Epithelial cell of proximal tubule (primary cell): ENCODE data around the gene SH3RF3. TPM values are rescaled to one million over a fixed set of nuclear protein-coding genes. Genes with fewer than 3 reads are reported as not detected.

Experiments used
- DNase-seq: peaks from one replicate; pipeline ENCODE4 v3.0.0-alpha.2; 2011; ENCODE audit warnings: low read depth
- H3K4me3 ChIP-seq: 2 replicates; pipeline ENCODE4 v1.5.1; 2011; ENCODE audit warnings: low read depth, mild to moderate bottlenecking, low read length
- CTCF ChIP-seq: conservative IDR thresholded peaks from 2 replicates; pipeline ENCODE4 v1.5.1; 2012; ENCODE audit warnings: low read depth, mild to moderate bottlenecking, low read length
- total RNA-seq: library from RNA; depleted of rRNA; stranded (reverse); fragments of >200 nt; gene quantifications from 2 replicates; pipeline ENCODE4 v1.2.3, GENCODE V29; 2015

The SH3RF3 gene
- total RNA-seq, 1 donor from 2014 or later: 1.7 TPM

- no peak overlapping the region for H3K4me3 ChIP-seq
- DNase-seq: no peak
- TF ChIP-seq CTCF: no peak
Measured at GRCh38 chr2:109131777-109132176, 2.8 kb downstream of the SH3RF3 start.

- no peak for DNase-seq
- H3K4me3 ChIP-seq: no peak overlapping the region
- no peak for TF ChIP-seq CTCF
Measured at GRCh38 chr2:109132626-109133025, 3.6 kb downstream of the SH3RF3 start.

GRCh38 chr2:109133746-109134145, 4.7 kb downstream of the SH3RF3 start:
- no peak for DNase-seq
- TF ChIP-seq CTCF: no peak

GRCh38 chr2:109134741-109135358, 5.8 kb downstream of the SH3RF3 start:
- no peak overlapping the region for H3K4me3 ChIP-seq
- DNase-seq: no peak
- TF ChIP-seq CTCF: no peak

More at GRCh38 chr2:109133746-109134145, 4.7 kb downstream of the SH3RF3 start:
- H3K4me3 ChIP-seq: no peak overlapping the region

- DNase-seq: no peak
- no peak overlapping the region for H3K4me3 ChIP-seq
- TF ChIP-seq CTCF: no peak
Measured at GRCh38 chr2:109135359-109136197, 6.6 kb downstream of the SH3RF3 start.

GRCh38 chr2:109136542-109136941, 7.5 kb downstream of the SH3RF3 start:
- H3K4me3 ChIP-seq: no peak overlapping the region
- no peak for DNase-seq
- no peak for TF ChIP-seq CTCF

GRCh38 chr2:109137616-109138015, 8.6 kb downstream of the SH3RF3 start:
- no peak overlapping the region for H3K4me3 ChIP-seq
- DNase-seq: no peak
- TF ChIP-seq CTCF: no peak
